Measurements from ENCODE around the gene ANK3.

Gene ANK3

DNA sequence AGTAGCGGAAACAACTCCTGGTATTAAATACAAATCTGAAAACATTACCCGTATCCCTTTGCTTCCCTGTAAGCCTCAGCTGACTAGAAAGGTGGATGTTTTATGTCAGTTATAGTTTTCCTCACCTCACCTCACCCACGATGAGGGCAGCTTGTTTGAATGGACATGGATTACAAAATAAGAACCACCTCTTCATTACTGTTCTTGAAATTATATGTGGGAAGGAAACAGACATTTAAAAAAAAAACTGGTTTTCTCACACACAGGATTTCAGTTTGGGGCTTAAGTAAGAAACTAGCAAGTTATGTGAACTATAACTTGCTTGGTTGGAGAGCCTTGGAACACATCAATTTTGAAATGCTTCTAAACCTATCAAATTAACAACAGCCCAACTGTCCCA lies 250.4 kb downstream of the ANK3 start:
- TF ChIP-seq SIN3A (IDR thresholded peaks at IDR 0.05; ENCODE audit: borderline replicate concordance, insufficient read depth, low read length) (no peak), POLR2AphosphoS5 (IDR thresholded peaks at IDR 0.05; ENCODE audit: low read depth, low read length) (no peak), TAF1 (IDR thresholded peaks at IDR 0.05; ENCODE audit: borderline replicate concordance, insufficient read depth, low read length) (no peak), FOXP2 (optimal IDR thresholded peaks at IDR 0.05; ENCODE audit: borderline replicate concordance, extremely low read depth, extremely low read length, insufficient read depth) (no peak)
- TF ChIP-seq, protein P1, sequence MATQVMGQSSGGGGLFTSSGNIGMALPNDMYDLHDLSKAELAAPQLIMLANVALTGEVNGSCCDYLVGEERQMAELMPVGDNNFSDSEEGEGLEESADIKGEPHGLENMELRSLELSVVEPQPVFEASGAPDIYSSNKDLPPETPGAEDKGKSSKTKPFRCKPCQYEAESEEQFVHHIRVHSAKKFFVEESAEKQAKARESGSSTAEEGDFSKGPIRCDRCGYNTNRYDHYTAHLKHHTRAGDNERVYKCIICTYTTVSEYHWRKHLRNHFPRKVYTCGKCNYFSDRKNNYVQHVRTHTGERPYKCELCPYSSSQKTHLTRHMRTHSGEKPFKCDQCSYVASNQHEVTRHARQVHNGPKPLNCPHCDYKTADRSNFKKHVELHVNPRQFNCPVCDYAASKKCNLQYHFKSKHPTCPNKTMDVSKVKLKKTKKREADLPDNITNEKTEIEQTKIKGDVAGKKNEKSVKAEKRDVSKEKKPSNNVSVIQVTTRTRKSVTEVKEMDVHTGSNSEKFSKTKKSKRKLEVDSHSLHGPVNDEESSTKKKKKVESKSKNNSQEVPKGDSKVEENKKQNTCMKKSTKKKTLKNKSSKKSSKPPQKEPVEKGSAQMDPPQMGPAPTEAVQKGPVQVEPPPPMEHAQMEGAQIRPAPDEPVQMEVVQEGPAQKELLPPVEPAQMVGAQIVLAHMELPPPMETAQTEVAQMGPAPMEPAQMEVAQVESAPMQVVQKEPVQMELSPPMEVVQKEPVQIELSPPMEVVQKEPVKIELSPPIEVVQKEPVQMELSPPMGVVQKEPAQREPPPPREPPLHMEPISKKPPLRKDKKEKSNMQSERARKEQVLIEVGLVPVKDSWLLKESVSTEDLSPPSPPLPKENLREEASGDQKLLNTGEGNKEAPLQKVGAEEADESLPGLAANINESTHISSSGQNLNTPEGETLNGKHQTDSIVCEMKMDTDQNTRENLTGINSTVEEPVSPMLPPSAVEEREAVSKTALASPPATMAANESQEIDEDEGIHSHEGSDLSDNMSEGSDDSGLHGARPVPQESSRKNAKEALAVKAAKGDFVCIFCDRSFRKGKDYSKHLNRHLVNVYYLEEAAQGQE (IDR thresholded peaks at IDR 0.05; ENCODE audit: insufficient read depth in 1 of 2, low read depth in 2 of 2, low read length in 2 of 2) = no peak

DNA sequence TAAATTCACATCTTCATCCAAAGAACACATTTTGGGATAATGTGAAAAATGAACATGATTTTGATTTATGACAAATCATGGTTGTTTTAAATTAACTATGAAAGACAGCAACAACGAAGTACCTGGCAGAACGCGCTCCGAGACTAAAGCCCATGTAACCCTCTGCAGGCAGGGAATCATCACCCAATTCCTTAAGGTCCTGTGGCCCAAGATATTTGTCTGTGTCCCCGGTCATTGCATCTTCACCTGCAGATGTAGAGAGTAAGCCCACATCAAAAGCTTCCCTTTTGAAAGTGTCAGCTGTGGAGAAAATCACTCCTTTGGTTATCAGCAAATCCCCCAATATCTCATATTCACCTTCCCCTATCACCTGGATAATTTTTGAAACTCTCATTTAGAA lies 250.8 kb downstream of the ANK3 start:
- no peak for TF ChIP-seq SIN3A (IDR thresholded peaks at IDR 0.05; ENCODE audit: borderline replicate concordance, insufficient read depth, low read length)
- no peak for TF ChIP-seq TAF1 (IDR thresholded peaks at IDR 0.05; ENCODE audit: borderline replicate concordance, insufficient read depth, low read length)
- no peak for TF ChIP-seq FOXP2 (optimal IDR thresholded peaks at IDR 0.05; ENCODE audit: borderline replicate concordance, extremely low read depth, extremely low read length, insufficient read depth)
- TF ChIP-seq, protein P1 (IDR thresholded peaks at IDR 0.05; ENCODE audit: insufficient read depth in 1 of 2, low read depth in 2 of 2, low read length in 2 of 2) = no peak
- TF ChIP-seq POLR2AphosphoS5 (IDR thresholded peaks at IDR 0.05; ENCODE audit: low read depth, low read length) = no peak

DNA sequence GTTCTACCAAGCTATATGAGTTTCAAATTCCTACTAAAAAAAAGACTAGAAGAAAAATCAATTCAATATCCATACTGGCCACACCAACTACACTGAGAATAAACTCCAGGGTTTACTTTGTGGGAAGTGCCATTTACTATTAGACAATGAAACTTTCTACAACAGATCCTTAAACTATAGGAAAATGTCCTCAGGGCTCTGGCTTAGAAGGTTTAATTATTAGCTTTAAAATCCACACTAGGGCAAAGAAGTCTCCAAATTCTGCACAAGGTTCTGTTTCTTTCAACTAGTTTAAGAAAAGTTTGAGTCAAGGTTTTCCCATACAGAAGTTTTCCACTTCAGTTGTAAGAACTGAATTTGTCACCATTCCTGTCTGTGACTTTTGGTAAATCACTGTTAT lies 251.6 kb downstream of the ANK3 start:
- no peak for TF ChIP-seq POLR2AphosphoS5 (IDR thresholded peaks at IDR 0.05; ENCODE audit: low read depth, low read length)
- TF ChIP-seq, protein P1 (IDR thresholded peaks at IDR 0.05; ENCODE audit: insufficient read depth in 1 of 2, low read depth in 2 of 2, low read length in 2 of 2) = no peak
- TF ChIP-seq FOXP2 (optimal IDR thresholded peaks at IDR 0.05; ENCODE audit: borderline replicate concordance, extremely low read depth, extremely low read length, insufficient read depth) = no peak
- no peak for TF ChIP-seq TAF1 (IDR thresholded peaks at IDR 0.05; ENCODE audit: borderline replicate concordance, insufficient read depth, low read length)
- no peak for TF ChIP-seq SIN3A (IDR thresholded peaks at IDR 0.05; ENCODE audit: borderline replicate concordance, insufficient read depth, low read length)

DNA sequence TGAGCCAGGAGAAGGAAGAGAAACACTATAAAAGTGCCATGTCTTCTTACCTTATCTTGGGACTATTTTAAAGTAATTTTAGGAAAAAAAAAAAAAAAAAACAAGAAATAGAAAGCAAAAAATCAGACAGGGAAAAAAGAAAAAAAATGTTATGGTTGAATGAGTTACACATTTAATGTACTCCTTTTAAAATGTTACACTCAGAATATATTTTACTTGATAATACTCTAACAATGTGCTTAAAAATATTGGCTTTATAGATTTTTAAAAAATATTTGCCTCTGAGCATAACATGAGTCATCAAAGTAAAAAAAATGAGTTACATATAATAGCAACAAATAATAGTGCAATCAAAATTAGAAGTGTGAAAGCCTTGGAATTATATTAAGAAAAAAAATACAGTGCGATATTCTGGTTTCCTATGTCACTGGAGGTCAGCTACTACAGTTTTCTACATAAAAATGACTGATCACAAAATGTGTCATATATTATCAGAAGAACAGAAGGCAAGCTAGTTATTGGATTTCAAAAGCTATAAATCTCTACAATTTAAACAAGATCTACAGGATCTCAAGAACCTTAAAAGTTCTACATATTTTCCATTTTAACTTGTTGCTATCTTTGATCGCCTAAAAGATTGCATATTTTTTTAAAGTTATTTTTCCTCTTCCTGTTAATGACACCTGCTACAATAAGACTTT lies 252.2 kb downstream of the ANK3 start:
- no peak for TF ChIP-seq FOXP2 (optimal IDR thresholded peaks at IDR 0.05; ENCODE audit: borderline replicate concordance, extremely low read depth, extremely low read length, insufficient read depth)
- TF ChIP-seq TAF1 (IDR thresholded peaks at IDR 0.05; ENCODE audit: borderline replicate concordance, insufficient read depth, low read length) = no peak
- TF ChIP-seq, protein P1 (IDR thresholded peaks at IDR 0.05; ENCODE audit: insufficient read depth in 1 of 2, low read depth in 2 of 2, low read length in 2 of 2) = no peak
- no peak for TF ChIP-seq SIN3A (IDR thresholded peaks at IDR 0.05; ENCODE audit: borderline replicate concordance, insufficient read depth, low read length)
- TF ChIP-seq POLR2AphosphoS5 (IDR thresholded peaks at IDR 0.05; ENCODE audit: low read depth, low read length) = no peak
